ENCODE measurements around the gene DYSF.

DYSF gene

GRCh38 chr2:71716697-71717624 lies 263.6 kb downstream of the DYSF start:
- DNase-seq (ENCODE audit: low read depth in 4 of 4, low spot score in 1 of 4) = no peak

GRCh38 chr2:71718686-71719085 lies 265.3 kb downstream of the DYSF start:
- DNase-seq (ENCODE audit: low read depth in 4 of 4, low spot score in 1 of 4) = no peak

GRCh38 chr2:71719520-71720282 lies 266.3 kb downstream of the DYSF start:
- no peak for DNase-seq (ENCODE audit: low read depth in 4 of 4, low spot score in 1 of 4)

GRCh38 chr2:71720283-71720560 lies 266.9 kb downstream of the DYSF start:
- no peak for DNase-seq (ENCODE audit: low read depth in 4 of 4, low spot score in 1 of 4)

- no peak for DNase-seq (ENCODE audit: low read depth in 4 of 4, low spot score in 1 of 4)
These were observed 267.4 kb downstream of the DYSF start for GRCh38 chr2:71720596-71721361.

- DNase-seq (ENCODE audit: low read depth in 4 of 4, low spot score in 1 of 4) = no peak
These were observed 268.0 kb downstream of the DYSF start for GRCh38 chr2:71721362-71721665.

- DNase-seq (ENCODE audit: low read depth in 4 of 4, low spot score in 1 of 4) = no peak
These were observed 268.3 kb downstream of the DYSF start for GRCh38 chr2:71721669-71722068.

GRCh38 chr2:71722286-71722685 lies 268.9 kb downstream of the DYSF start:
- DNase-seq (ENCODE audit: low read depth in 4 of 4, low spot score in 1 of 4) = no peak

- no peak for DNase-seq (ENCODE audit: low read depth in 4 of 4, low spot score in 1 of 4)
These were observed 271.4 kb downstream of the DYSF start for GRCh38 chr2:71724793-71725192.

- no peak for DNase-seq (ENCODE audit: low read depth in 4 of 4, low spot score in 1 of 4)
These were observed 272.5 kb downstream of the DYSF start for GRCh38 chr2:71725836-71726235.

GRCh38 chr2:71727562-71727961 lies 274.2 kb downstream of the DYSF start:
- DNase-seq (ENCODE audit: low read depth in 4 of 4, low spot score in 1 of 4) = no peak

- DNase-seq (ENCODE audit: low read depth in 4 of 4, low spot score in 1 of 4) = no peak
These were observed 274.7 kb downstream of the DYSF start for GRCh38 chr2:71728036-71728435.

- no peak for DNase-seq (ENCODE audit: low read depth in 4 of 4, low spot score in 1 of 4)
These were observed 277.5 kb downstream of the DYSF start for GRCh38 chr2:71730785-71731383.

- no peak for DNase-seq (ENCODE audit: low read depth in 4 of 4, low spot score in 1 of 4)
These were observed 281.3 kb downstream of the DYSF start for GRCh38 chr2:71734620-71735019.

- no peak for DNase-seq (ENCODE audit: low read depth in 4 of 4, low spot score in 1 of 4)
These were observed 282.3 kb downstream of the DYSF start for GRCh38 chr2:71735676-71736075.
